Measurements from ENCODE around the gene WDR77.
A peak's percentile ranks its signal among the peaks of the same experiment; 100 is the strongest.

The WDR77 gene

DNA sequence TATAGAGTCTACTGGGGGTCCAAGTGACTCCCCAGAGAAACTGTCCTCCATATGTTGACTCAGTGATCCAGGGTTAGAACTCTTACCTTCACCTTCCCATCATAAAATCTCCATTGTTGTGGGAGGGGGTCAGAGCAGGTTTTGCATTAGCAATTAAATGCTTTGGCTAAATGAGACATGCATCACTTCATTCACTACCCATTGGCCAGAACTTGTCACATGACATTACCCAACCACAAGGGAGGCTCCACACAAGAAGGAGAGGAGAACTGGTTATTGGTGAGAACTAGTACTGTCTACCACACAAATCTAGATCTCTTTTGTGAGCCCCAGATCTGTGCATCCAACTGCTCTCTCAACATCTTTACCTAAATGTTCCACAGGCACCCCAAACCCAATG, 20.5 kb upstream of the WDR77 start:
- DNase-seq (ENCODE audit: low read depth), result no peak

DNA sequence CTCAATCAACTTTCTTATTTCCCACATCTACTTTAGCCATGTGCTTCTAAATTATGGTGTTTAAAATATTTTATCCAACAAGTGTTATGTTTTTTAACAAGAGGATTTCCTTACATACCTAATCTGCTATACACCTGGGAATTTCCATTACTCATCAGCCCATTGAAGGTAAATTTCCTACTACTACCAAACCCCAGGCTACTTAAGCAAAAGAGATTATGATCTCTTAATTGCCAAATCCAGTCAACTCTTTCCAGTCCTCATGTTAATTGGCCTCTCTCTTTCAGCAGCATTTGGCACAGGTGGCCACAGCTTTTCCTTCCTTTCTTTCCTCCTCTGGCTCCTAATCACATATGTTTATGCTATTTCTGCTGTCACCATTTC, 19.7 kb upstream of the WDR77 start:
- DNase-seq (ENCODE audit: low read depth), result no peak

DNA sequence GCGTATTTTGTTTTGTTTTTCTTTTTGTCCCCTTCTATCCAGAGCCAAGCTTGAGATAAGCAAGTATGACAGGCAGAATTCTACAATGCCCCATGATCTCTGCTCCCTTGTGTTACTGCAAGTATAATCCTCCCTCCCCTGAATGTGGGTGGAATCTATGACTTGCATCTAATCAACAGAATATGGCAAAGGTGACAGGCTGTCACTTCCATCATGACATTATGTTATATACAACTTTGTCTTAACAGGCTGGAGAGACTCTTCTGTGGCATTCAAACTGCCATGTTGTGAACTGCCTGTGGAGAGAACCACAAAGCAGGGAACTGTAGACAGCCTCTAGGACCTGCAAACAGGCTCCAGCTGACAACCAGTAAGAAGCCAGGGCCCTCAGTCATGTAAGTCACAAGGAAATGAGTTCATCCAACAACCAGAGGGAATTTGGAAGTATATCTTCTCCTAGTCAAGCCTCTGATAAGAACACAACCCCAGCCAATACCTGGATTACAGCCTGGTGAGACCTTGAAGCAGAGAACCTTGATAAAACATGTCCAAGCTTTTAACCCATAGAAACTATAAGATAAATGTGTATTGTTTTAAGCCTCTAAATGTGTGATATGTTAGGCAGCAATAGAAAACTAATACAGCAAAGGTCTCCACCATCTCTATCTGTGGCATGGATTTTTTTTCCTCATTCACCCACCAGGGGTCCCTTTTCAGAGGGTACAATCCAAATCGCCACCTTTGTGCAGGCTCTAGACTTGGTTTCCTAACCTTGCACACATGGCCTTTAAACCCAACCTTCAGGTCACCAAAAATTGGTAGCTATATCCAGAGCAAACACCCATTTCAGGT, 19.0 kb upstream of the WDR77 start:
- no peak for DNase-seq (ENCODE audit: low read depth)

DNA sequence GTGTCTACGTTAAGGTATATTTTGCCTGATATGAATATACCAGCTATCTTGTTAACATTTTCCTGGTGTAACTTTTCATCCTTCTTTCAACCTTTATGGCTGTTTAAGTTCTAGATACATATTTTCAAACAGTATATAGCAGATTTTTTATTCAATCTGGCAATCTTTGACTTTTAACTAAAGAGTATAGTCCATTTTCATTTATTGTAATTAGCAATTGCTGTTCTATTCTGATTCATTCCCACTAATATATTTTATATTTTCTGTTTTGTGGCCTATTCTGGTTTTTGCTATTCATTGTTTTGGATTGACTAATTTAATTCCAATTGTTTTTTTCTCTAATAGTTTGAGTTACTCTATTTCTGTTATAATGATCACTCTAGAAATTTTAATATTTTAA, 17.4 kb upstream of the WDR77 start:
- DNase-seq (ENCODE audit: low read depth), result no peak

DNA sequence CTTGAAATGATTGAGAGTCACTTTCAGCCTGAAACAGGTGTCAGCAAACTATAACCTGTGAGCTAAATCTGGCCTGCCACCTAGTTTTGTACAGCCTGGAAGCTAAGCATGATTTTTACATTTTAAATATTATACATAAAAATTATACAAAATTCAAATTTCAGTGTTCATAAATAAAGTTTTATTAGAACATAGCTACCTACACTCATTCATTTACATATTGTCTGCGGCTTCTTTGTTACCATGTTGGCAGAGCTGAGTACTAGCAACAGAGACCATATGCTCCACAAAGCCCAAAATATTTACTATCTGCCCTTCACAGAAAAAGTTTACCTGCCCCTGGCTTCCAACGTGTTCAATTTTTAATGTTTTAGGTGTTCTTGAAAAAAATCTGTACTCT, 16.7 kb upstream of the WDR77 start:
- no peak for DNase-seq (ENCODE audit: low read depth)

DNA sequence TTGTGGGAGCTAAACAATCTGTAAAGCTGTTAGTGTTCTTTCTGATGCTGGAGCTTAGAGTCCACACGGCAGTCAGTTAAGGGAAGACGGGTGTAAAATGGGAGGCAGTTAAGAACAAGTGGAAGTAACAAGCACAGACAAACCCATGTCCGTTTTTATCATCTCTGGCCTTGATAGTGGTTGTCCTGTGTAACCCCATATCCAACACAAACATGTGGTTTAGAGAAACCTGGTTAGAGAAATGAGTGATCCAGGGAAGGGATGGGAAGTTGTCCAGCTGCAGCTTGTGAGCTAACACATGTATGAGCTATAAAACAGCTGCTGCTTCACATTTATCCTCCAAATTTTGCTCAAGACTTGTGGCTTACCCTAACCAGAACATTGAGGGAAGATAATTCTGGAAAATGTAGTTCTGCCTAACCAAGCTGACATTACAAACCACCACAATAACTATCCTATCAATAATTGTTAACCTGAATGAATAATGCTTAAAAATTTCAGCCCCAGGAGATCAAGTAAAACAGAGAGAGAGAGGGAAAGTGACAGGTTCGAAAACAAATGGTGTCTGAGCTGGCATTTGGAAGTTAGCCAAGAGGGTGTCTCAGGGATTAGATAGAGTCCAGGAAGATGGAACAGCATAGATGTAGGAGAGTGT, 14.1 kb upstream of the WDR77 start:
- DNase-seq (ENCODE audit: low read depth), result no peak

DNA sequence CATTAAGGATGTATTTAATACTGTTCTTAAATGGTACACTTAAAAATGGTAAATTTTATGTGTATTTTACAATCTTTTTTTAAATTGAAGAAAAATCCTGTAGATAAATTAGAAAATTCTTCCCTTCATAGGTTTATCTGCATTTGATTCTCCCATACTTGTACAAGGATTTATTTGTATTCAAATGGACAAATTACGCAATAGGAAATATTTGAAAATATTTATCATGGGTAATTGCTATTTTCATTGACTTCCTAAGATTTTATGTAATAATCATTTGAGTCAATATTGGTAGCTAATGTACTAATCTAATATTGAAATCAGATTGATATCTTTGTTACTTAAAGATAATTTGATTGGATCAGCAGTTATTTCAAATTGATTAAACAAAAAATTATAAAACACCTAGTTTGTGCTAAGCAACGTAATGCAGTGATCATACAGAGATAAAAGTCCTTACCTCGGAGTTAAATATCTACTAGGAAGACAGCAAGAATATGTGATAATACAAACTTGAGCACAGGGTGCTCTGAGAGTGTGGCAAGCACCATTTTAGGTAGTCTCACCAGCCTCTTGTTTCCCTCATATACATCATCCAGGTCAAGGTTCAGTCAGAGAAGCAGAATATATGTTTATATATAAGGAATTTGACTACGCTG, 13.4 kb upstream of the WDR77 start:
- DNase-seq (ENCODE audit: low read depth), result no peak

DNA sequence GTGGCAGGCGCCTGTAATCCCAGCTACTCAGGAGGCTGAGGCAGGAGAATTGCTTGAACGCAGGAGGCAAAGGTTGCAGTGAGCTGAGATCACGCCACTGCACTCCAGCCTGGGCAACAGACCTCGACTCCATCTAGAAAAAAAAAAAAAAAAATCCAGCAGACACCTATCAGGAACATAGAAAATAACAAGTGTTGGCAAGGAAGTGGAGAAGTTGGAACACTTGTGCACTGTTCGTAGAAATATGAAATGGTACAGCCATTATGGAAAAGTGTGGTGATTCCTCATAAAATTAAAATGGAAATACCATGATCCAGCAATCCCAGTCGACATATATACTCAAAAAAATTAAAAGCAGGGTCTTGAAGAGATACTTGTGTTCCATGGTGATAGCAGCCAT, 12.7 kb upstream of the WDR77 start:
- DNase-seq (ENCODE audit: low read depth), result no peak

DNA sequence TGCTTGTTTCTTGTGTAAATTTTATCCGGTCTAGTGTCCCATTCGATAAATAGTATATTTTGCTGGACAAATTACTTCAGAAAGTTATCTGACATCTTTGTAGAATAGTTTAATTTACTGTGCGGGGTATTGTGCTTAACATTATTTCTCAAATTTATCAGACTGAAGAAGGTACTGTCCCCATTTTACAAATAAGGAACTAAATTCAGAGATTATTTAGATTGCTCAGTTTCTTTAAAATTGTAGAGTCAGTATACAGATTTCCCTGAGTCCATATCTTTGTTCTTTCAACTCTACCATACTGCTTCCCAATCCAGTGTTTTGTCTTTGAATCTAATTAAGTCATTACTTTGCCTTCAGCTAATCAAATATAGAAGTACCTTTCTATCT, 6.6 kb upstream of the WDR77 start:
- no peak for DNase-seq (ENCODE audit: low read depth)

DNA sequence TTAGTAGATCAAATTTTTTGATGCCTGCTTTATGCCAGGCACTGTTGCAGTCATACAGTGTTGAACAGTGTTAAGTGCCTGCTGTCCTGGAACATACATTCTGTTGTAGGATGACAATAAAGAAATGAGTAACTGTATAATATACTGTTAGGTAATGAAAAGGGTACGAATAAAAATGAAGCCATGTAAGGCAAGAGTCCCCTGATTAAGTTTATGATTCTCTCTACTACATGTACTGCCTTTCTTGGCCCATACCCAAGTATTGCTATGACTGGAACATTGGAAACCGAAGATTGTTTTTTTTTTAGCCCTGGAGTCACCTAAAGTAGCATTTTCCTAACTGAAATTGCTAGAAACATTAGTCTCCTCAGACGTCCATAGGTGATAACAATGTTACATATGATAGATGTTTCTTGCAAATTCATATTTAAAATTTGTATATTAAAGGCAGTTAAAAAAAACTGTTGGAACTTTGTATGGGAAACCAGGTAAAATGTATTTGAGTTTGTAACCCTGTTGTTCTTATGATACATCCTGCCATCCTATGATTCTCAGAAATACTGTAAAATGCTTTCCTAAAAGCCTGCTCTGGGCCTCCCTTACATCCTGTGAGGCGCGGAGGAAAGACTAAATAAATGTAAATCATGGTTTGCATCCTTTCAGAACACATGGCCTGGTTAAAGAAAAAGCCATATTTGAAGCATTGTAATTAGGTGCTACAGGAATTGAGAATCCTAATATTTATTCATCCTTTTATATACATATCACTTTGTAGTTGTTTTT, 6.0 kb upstream of the WDR77 start:
- DNase-seq (ENCODE audit: low read depth), result no peak

DNA sequence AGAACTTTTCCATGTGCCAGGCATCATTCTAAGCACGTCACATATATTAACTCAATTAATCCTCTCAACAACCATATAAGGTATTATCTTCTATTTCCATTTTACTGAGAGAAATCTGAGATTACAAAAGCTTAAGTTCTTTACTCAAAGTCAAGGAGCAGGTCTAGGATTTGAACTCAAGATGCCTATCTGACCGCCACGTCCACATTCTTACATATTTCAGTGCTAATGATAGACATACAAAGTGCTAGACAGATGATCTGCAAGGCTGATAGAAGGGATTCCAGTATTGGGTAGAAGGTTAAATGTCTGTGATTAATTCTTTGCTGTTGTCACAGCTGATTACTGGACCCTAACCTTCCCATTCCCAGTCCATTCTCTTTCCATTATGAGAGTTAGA, 4.7 kb upstream of the WDR77 start:
- no peak for DNase-seq (ENCODE audit: low read depth)

DNA sequence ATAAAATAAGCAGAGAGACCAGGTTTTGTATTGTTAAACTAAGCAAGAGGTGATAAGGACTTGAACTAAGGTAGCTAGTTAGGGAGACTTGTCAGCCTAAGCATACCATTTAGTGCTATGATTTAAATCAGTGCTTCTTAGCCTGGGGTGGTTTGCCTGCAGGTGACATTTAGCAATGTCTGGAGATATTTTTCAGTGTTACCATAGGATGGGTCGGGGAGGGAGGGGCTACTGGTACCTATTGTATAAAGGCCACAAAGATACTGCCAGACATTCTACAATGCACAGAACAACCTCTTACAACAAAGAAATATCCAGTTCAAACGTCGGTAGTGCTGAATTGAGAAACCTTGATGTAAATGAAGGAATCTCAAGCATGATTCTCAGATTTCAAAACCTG, 3.5 kb upstream of the WDR77 start:
- DNase-seq (ENCODE audit: low read depth), result no peak

DNA sequence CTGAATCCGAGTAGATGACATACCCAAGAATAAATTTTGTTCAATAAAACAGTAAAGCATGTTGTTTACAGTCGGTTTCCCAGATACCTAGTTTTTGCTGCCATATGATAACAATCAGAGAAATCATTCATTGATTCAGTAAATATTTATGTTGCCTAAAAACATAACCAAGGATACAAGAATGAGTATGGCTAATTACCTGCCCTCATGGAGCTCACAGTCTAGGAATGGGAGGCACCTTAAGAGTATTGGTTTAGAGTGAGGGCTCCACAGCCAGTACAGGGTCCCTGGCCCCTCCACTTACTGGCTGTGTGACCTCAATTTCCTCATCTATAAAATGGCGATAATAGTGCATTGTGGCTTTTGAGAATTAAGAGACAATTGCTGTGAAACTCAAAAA, 1.1 kb upstream of the WDR77 start:
- DNase-seq (ENCODE audit: low read depth), result no peak

DNA sequence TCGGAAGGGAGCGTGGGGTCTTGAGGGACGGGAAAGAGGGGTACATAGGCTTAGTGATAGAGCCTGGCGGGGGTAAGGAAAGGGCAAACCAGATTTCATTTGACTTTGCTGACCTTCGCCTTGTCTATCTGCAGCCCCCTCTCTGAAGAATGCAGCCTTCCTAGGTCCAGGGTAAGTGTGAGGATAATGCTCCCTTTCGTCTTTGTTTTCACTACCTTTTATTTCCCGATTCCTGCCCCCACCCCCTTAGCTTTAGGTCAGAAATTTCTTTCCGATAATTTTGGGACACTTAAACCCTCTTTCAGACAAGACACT, 604 bp upstream of the WDR77 start:
- no peak for DNase-seq (ENCODE audit: low read depth)

DNA sequence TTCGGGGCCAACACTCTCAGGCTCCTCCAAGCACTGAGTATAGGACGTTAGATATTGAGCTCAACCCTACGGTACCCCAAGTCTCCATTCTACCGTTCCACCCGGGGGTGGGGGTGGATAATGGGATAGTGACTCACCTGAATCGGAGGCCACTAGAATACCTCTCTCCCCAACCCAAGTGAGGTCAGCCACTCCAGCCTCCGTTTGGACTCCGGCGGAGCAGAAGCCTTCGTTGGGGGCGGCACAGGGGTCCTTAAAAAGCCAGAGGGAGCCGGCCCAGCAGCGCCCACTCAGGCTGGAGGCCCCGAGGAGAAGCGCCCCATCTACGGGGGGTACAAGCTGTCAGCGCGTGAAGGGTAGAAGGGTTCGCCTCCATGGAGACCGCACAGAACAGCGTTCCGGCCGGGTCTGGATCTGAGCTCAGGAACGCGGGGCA, 556 bp downstream of the WDR77 start:
- no peak for DNase-seq (ENCODE audit: low read depth)

DNA sequence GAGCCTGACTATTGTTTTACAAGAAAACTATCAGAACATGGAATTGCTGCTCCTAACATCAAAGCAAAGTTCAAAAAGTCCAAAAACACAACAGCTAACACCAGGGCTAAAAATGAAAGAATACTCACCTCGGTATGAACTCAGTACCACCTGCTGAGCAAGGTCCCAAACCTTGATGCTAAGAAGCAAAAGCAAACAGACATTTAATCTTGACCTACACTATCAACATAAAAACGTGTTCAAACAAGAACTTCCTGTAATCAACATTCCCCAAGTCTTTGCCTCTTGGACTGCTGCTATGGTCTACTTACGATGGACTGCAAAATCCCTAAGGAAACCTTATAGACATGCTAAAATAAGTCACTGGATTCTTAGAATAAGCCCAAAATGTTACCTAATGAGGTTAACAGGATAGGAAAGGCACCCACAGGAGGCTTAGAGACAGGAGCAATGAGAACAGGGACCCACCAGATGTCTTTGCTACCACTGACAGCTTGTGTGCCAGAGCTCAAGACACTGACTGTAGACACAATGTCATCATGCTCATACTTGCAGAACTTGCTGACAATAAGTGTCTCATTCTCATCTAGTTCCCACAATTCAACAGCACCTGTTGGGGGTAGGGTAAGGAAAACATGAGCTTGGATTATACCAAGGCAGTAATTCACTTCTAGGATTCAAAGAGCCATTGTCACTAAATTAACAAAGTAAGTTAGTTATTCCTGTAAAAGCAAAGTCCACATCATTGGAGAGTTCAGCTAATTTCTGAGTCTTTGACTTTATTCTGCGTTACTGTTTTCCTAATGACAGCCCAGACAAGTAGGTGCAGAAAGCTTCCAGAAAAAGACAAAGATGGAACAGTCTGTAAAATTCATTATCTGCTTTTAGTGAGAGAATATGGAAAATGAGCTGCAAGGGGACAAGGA, 1.8 kb downstream of the WDR77 start:
- no peak for DNase-seq (ENCODE audit: low read depth)

DNA sequence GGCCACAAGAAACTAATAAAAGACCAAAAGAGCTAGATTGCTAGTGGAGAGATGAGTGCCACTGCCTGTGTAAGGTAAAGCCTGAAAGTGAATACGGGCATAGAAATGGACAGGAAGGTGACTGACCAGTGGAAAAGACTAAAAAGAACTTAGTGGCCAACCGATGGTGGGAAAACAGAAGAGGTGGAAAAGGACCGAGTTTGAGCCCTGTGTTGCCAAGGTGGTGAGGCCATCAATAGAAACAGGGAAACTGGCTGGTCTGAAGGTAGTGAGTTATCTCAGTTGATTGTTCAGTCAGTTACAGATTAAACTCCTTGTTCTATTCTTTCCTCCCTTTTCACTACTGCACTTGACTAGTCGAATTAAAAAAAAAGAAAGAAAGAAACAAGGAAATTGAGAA, 2.5 kb downstream of the WDR77 start:
- no peak for DNase-seq (ENCODE audit: low read depth)

DNA sequence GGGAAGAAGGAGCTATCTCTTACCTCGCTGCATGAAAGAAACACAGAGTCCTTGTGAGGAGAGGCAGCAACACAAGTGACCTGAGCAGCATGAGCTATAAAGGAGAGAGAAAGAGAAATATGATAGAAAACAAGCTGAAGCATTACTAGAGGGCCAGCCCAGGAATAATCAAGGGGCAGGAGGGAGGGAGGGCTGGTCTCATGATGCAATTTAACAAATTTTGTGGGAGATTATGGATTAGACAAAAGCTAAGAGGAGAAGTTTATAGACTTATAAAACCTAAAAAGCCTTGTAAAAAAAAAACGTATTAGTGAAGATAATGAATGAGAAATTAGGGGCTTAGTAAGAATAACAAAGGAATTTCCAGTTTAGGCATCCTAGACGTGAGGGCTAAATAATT, 5.0 kb downstream of the WDR77 start:
- DNase-seq (ENCODE audit: low read depth), result no peak

DNA sequence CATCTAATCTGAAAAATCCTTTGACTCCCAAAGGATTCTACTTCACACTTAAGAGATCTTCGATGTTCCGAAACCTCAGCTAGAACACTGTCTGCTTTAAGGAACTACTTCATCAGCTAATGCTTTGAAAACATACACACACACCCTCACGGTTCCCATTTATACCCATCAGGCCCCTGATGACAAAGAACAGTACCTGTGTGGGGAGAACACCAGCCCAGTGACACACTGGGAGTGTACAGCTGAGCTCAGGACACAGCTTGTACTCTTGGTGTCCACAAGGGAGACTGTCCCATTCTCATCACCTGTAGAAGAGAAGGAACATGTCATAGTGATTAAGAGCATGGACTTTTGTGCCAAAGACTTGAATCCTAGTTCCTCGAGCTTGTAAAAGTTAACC, 6.6 kb downstream of the WDR77 start:
- no peak for DNase-seq (ENCODE audit: low read depth)

DNA sequence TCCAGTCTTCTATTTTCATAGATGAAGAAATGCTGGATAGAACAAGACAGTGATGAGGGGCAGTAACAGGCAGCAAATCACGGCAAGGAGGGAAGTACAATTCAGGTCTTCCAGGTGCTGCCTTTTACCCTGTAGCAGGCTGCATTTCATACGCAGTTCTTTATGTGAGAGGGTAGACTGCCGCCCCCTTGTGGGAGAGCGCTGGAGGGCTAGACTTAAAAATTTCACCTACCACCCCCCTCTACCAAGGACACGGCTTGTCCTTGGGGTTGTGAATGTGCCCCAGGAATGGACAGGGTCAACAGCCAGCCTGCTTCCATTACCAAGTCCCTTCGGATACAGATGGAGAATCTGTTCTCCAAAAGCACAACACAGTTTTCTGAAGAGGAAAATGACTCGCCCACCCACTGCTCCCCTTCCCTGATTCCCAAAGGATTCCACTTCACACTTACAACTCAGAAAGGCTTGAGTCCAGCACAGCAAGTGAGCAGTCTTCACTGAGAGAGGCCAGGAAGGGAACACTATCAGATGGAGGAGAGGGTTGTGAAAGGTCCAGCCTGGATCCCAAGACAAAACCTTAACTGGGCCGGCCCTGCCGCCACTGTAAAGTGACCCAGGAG, 7.4 kb downstream of the WDR77 start:
- peak; percentile 40 for DNase-seq (ENCODE audit: low read depth)
